Vagina (tissue), 2 donors: ENCODE data around the gene IDE. TPM values are rescaled to one million over a fixed set of nuclear protein-coding genes. Genes with fewer than 3 reads are reported as not detected.
A peak's percentile ranks its signal among the peaks of the same experiment; 100 is the strongest.

ENCODE experiments used
- DNase-seq, 2 donors: peaks; one replicate each; pipeline ENCODE4 v3.0.0-alpha.2; 2017; ENCODE audit errors: extremely low spot score in 2 of 2
- H3K27ac ChIP-seq: fragments of 200-600 bp; sonication (generic); one replicate; pipeline ENCODE4 v1.5.1; 2019
- H3K27me3 ChIP-seq: fragments of 200-600 bp; sonication (generic); one replicate; pipeline ENCODE4 v1.5.1; 2019
- H3K36me3 ChIP-seq, 2 donors: fragments of 200-600 bp; sonication (generic); one replicate each; pipeline ENCODE4 v1.5.1; 2017 to 2019
- H3K4me1 ChIP-seq: fragments of 200-600 bp; sonication (generic); one replicate; pipeline ENCODE4 v1.5.1; 2019
- H3K4me3 ChIP-seq, 2 donors: fragments of 200-600 bp; sonication (generic); 1 replicate in 1 of 2; 2 replicates in 1 of 2; pipeline ENCODE4 v1.5.1; 2016 to 2019
- H3K9me3 ChIP-seq: fragments of 200-600 bp; sonication (generic); one replicate; pipeline ENCODE4 v1.5.1; 2019
- POLR2A ChIP-seq, 2 donors: fragments of 450-650 bp; IDR thresholded peaks; one replicate each; pipeline ENCODE4 v1.6.1; 2017; ENCODE audit warnings: antibody characterized with exemption in 2 of 2, mild to moderate bottlenecking in 2 of 2, moderate library complexity in 2 of 2
- POLR2AphosphoS5 ChIP-seq, 2 donors: sonication (generic); formaldehyde crosslinking; IDR thresholded peaks; one replicate each; pipeline ENCODE4 v1.9.0; 2017; ENCODE audit warnings: antibody characterized with exemption in 2 of 2, mild to moderate bottlenecking in 2 of 2, low read depth in 1 of 2; ENCODE audit not compliant: insufficient read depth in 1 of 2
- intact Hi-C: fragments of 100-400 bp; cut with DNase I; formaldehyde crosslinking; loops from one replicate; pipeline ENCODE4 v1.15.1; 2023
- total RNA-seq: library from RNA; depleted of rRNA; stranded (reverse); fragments of >200 nt; gene quantifications from one replicate; pipeline ENCODE4 v1.2.3, GENCODE V29; 2016
- TF ChIP-seq, protein P1 (sequence below), 3 experiments: fragments of 450-650 bp in 2 of 3; fragments of 200-600 bp in 1 of 3; sonication (generic) in 1 of 3; IDR thresholded peaks; one replicate each; pipeline ENCODE4 v1.5.1; 2017 to 2019; ENCODE audit warnings: antibody characterized with exemption in 3 of 3, mild to moderate bottlenecking in 2 of 3, moderate library complexity in 2 of 3

The IDE gene
- total RNA-seq, 1 donor from 2014 or later, result 22.3 TPM

DNA sequence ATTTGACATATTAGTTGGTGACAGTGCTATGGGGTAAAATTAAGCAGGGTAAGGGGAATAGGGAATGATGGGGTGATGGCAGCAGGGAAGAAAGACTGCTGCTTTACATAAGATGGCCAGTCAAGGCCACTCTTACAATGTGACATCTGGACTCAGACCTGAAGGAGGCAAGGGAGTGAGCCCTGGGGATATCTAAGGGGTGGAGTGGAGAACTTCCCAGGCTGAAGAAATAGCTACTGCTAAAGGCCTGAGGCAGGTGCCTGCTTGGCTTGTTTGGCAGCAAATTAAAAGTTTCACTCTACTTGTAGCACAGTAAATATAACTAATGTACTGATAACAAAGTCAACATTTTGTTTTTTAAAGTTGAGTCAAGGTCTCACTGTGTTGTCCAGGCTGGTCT, 93.5 kb downstream of the IDE start:
- Histone ChIP-seq H3K27ac (no peak overlapping the region), H3K4me1 (no peaks in the 10 kb centered on the region), H3K27me3 (no peaks in the 10 kb centered on the region), H3K4me3 (no peak overlapping the region), H3K36me3 (peaks cover 0 to 47% of the 10 kb centered on the region in 2 donors), H3K9me3 (no peaks in the 10 kb centered on the region)
- TF ChIP-seq, protein P1, sequence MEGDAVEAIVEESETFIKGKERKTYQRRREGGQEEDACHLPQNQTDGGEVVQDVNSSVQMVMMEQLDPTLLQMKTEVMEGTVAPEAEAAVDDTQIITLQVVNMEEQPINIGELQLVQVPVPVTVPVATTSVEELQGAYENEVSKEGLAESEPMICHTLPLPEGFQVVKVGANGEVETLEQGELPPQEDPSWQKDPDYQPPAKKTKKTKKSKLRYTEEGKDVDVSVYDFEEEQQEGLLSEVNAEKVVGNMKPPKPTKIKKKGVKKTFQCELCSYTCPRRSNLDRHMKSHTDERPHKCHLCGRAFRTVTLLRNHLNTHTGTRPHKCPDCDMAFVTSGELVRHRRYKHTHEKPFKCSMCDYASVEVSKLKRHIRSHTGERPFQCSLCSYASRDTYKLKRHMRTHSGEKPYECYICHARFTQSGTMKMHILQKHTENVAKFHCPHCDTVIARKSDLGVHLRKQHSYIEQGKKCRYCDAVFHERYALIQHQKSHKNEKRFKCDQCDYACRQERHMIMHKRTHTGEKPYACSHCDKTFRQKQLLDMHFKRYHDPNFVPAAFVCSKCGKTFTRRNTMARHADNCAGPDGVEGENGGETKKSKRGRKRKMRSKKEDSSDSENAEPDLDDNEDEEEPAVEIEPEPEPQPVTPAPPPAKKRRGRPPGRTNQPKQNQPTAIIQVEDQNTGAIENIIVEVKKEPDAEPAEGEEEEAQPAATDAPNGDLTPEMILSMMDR (IDR thresholded peaks at IDR 0.05), result no peak
- intact Hi-C loops, result no loop called here
- DNase-seq, result no peak

DNA sequence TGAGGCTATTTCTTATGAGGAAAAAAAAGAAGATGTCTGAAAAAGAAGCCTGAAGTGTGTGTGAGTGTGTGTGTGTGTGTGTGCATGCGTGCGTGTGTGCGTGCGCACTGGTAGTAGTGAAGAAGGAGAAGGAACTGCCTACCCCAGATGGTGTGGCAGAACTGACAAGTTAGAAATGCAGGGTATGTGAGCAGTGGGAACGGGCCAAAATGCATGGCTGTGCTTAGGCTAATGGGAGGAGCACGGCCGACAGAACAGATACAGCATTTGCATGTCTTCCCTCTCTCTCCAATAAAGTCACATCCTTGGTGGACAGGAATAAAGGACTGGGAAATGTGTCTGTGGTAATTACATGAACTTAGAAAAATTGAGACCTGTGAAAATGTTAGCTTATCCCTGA, 94.3 kb downstream of the IDE start:
- TF ChIP-seq, protein P1 (IDR thresholded peaks at IDR 0.05), result no peak
- Histone ChIP-seq H3K27me3 (no peaks in the 10 kb centered on the region), H3K4me3 (no peak overlapping the region), H3K4me1 (no peaks in the 10 kb centered on the region), H3K9me3 (no peaks in the 10 kb centered on the region), H3K27ac (no peak overlapping the region), H3K36me3 (peaks cover 0 to 50% of the 10 kb centered on the region in 2 donors)
- intact Hi-C loops, result no loop called here
- DNase-seq, result no peak

DNA sequence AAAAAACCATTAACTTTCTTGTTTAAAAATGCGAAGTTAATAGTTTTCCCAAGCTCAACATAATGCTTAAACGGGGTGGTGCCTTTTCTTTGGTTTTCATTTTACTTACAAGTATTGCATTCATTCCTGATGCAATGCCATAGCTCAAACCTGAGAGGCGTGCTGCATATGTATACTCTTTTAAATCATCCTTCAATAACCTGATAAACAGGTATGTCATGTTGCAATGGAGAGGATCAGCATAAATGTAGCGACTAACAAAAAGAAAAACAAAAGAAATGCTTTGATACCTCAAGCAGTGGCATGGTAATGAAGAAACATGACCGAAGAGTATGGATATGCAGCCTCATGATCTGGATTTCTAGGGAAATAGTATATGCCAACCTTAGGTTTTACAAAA, 95.4 kb downstream of the IDE start:
- no peaks in the 10 kb centered on the region for H3K9me3 ChIP-seq
- no peaks in the 10 kb centered on the region for H3K4me1 ChIP-seq
- H3K27ac ChIP-seq, result no peak overlapping the region
- no peaks in the 10 kb centered on the region for H3K27me3 ChIP-seq
- peaks cover 0 to 41% of the 10 kb centered on the region in 2 donors for H3K36me3 ChIP-seq
- H3K4me3 ChIP-seq, result no peak overlapping the region
- intact Hi-C loops, result no loop called here
- DNase-seq, result no peak
- peak in 1 of 2 donors; percentile 26 for TF ChIP-seq POLR2AphosphoS5 (IDR thresholded peaks at IDR 0.05; ENCODE audit: insufficient read depth in 1 of 2, low read depth in 1 of 2)
- TF ChIP-seq, protein P1 (IDR thresholded peaks at IDR 0.05), result no peak

DNA sequence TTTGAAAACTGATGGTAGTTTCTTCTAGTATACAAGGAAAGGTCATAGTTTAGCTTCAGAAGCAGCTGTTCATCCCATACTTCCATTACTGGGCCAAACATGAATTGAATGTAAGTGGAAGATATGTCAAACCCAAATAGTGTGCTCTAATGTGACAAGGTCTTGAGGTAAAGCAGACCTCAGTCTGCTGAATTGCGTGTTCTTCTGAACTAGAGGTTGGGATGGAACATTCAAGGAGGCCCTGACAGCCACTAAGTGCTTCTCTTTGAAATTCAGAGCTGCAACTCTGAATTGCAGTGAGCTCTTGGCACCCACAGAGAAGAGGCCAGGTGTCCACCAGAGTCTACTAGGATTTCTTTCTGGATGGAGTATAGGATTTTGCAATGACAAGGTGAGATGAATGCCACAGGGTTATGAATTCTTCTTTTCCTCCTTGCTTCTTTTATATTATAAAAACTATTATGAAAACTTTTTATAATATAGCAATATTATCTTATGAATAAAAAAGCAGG, 98.5 kb downstream of the IDE start:
- Histone ChIP-seq H3K27ac (no peak overlapping the region), H3K4me3 (no peak overlapping the region), H3K36me3 (peaks cover 0 to 30% of the 10 kb centered on the region in 2 donors), H3K4me1 (no peaks in the 10 kb centered on the region), H3K9me3 (no peaks in the 10 kb centered on the region), H3K27me3 (no peaks in the 10 kb centered on the region)
- TF ChIP-seq POLR2A (IDR thresholded peaks at IDR 0.05) (no peak), POLR2AphosphoS5 (IDR thresholded peaks at IDR 0.05; ENCODE audit: insufficient read depth in 1 of 2, low read depth in 1 of 2) (no peak)
- TF ChIP-seq, protein P1 (IDR thresholded peaks at IDR 0.05), result no peak
- intact Hi-C loops, result no loop called here
- no peak for DNase-seq

DNA sequence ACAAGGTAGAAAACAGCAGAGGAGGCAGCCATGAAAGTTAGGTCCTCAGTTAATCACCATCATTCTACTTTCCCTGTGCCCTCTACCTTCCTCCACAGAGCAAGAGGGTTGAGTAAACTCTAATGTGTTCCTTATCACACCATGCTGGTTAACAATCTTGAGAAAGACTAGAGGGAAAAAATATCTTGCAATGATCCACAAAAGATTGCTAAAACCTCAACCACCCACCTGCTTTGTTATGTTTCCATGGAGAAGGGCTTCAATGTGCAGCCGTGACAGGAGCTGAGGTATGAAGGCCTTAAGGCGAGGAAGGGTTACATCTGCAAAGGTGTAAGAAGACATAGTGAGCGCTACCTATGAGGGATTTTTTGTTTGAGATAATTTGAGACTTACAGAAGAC, 103.9 kb downstream of the IDE start:
- peaks cover 0 to 39% of the 10 kb centered on the region in 2 donors for H3K36me3 ChIP-seq
- DNase-seq, result no peak
- H3K4me1 ChIP-seq, result no peaks in the 10 kb centered on the region
- TF ChIP-seq, protein P1 (IDR thresholded peaks at IDR 0.05), result no peak
- TF ChIP-seq POLR2AphosphoS5 (IDR thresholded peaks at IDR 0.05; ENCODE audit: insufficient read depth in 1 of 2, low read depth in 1 of 2) (no peak), POLR2A (IDR thresholded peaks at IDR 0.05) (no peak)
- no peak overlapping the region for H3K4me3 ChIP-seq
- intact Hi-C loops, result no loop called here
- no peak overlapping the region for H3K27ac ChIP-seq
- no peaks in the 10 kb centered on the region for H3K27me3 ChIP-seq
- no peaks in the 10 kb centered on the region for H3K9me3 ChIP-seq
